SK-N-SH (cell line): ENCODE measurements around the gene ZFP42.

ENCODE experiments used
- ELF1 ChIP-seq: IDR thresholded peaks from 2 replicates; pipeline ENCODE4 v1.4.0; 2012
- EZH2phosphoT487 ChIP-seq: fragments of 200-600 bp; sonication (generic); IDR thresholded peaks from 2 replicates; pipeline ENCODE4 v1.6.1; 2017; ENCODE audit warnings: low read depth, mixed run types, mild to moderate bottlenecking, antibody characterized with exemption, moderate library complexity, borderline replicate concordance
- FOXM1 ChIP-seq: IDR thresholded peaks from 2 replicates; pipeline ENCODE4 v1.4.0; 2012; ENCODE audit warnings: low read depth, mild to moderate bottlenecking
- JUND ChIP-seq: IDR thresholded peaks from 2 replicates; pipeline ENCODE4 v1.4.0; 2012
- NFIC ChIP-seq: IDR thresholded peaks from 2 replicates; pipeline ENCODE4 v1.4.0; 2012; ENCODE audit warnings: borderline replicate concordance
- RAD21 ChIP-seq: IDR thresholded peaks from 2 replicates; pipeline ENCODE4 v1.6.1; 2012; ENCODE audit warnings: mild to moderate bottlenecking, low read length
- RXRA ChIP-seq: IDR thresholded peaks from 2 replicates; pipeline ENCODE4 v1.4.0; 2012; ENCODE audit warnings: low read depth, mild to moderate bottlenecking, borderline replicate concordance
- TF ChIP-seq, protein P1 (sequence below): IDR thresholded peaks from 2 replicates; pipeline ENCODE4 v1.6.1; 2012; ENCODE audit warnings: mild to moderate bottlenecking, low read depth, low read length, moderate library complexity
- TF ChIP-seq, protein P2 (sequence below): fragments of 200-600 bp; sonication (generic); IDR thresholded peaks from 2 replicates; pipeline ENCODE4 v1.6.1; 2017; ENCODE audit warnings: antibody characterized with exemption, mild to moderate bottlenecking, moderate library complexity
- TF ChIP-seq, protein P3 (sequence below): IDR thresholded peaks from 2 replicates; pipeline ENCODE4 v1.4.0; 2012; ENCODE audit warnings: low read depth, borderline replicate concordance

DNA sequence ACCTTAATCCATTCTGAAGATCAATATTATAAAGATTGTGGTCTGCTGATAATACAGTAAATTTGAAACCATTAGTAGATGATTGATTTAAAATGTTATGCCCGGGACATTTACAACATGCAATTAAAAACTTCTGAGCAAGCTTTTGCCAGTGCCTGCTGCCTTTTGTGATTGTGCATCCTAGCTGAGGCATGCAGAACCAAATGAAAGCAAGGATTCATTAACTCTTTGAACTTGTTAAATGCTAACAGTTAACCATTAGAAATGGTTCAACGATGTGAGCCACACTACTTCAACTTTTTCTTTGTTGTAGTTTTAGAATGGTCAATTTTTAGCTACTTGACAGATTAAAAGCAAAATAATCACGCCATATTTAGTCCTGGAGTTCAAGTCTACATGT, 51.1 kb downstream of the ZFP42 start:
- TF ChIP-seq JUND = no peak
- TF ChIP-seq, protein P1, sequence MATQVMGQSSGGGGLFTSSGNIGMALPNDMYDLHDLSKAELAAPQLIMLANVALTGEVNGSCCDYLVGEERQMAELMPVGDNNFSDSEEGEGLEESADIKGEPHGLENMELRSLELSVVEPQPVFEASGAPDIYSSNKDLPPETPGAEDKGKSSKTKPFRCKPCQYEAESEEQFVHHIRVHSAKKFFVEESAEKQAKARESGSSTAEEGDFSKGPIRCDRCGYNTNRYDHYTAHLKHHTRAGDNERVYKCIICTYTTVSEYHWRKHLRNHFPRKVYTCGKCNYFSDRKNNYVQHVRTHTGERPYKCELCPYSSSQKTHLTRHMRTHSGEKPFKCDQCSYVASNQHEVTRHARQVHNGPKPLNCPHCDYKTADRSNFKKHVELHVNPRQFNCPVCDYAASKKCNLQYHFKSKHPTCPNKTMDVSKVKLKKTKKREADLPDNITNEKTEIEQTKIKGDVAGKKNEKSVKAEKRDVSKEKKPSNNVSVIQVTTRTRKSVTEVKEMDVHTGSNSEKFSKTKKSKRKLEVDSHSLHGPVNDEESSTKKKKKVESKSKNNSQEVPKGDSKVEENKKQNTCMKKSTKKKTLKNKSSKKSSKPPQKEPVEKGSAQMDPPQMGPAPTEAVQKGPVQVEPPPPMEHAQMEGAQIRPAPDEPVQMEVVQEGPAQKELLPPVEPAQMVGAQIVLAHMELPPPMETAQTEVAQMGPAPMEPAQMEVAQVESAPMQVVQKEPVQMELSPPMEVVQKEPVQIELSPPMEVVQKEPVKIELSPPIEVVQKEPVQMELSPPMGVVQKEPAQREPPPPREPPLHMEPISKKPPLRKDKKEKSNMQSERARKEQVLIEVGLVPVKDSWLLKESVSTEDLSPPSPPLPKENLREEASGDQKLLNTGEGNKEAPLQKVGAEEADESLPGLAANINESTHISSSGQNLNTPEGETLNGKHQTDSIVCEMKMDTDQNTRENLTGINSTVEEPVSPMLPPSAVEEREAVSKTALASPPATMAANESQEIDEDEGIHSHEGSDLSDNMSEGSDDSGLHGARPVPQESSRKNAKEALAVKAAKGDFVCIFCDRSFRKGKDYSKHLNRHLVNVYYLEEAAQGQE = no peak
- TF ChIP-seq FOXM1 = no peak
- TF ChIP-seq, protein P2, sequence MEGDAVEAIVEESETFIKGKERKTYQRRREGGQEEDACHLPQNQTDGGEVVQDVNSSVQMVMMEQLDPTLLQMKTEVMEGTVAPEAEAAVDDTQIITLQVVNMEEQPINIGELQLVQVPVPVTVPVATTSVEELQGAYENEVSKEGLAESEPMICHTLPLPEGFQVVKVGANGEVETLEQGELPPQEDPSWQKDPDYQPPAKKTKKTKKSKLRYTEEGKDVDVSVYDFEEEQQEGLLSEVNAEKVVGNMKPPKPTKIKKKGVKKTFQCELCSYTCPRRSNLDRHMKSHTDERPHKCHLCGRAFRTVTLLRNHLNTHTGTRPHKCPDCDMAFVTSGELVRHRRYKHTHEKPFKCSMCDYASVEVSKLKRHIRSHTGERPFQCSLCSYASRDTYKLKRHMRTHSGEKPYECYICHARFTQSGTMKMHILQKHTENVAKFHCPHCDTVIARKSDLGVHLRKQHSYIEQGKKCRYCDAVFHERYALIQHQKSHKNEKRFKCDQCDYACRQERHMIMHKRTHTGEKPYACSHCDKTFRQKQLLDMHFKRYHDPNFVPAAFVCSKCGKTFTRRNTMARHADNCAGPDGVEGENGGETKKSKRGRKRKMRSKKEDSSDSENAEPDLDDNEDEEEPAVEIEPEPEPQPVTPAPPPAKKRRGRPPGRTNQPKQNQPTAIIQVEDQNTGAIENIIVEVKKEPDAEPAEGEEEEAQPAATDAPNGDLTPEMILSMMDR = no peak
- no peak for TF ChIP-seq RAD21
- TF ChIP-seq, protein P3, sequence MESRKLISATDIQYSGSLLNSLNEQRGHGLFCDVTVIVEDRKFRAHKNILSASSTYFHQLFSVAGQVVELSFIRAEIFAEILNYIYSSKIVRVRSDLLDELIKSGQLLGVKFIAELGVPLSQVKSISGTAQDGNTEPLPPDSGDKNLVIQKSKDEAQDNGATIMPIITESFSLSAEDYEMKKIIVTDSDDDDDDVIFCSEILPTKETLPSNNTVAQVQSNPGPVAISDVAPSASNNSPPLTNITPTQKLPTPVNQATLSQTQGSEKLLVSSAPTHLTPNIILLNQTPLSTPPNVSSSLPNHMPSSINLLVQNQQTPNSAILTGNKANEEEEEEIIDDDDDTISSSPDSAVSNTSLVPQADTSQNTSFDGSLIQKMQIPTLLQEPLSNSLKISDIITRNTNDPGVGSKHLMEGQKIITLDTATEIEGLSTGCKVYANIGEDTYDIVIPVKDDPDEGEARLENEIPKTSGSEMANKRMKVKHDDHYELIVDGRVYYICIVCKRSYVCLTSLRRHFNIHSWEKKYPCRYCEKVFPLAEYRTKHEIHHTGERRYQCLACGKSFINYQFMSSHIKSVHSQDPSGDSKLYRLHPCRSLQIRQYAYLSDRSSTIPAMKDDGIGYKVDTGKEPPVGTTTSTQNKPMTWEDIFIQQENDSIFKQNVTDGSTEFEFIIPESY = no peak
- no peak for TF ChIP-seq NFIC
- no peak for TF ChIP-seq RXRA
- TF ChIP-seq EZH2phosphoT487 = no peak
- no peak for TF ChIP-seq ELF1
